IMR-90 (cell line): ENCODE results near the gene TECTA. TPM values are rescaled to one million over a fixed set of nuclear protein-coding genes. Genes with fewer than 3 reads are reported as not detected.

Experiments used
- ATAC-seq: fragments of 200-7000 bp; cut with Tn5 transposase; 2 replicates; pipeline ENCODE4 v1.9.1; 2020; ENCODE audit warnings: low read depth, mild to moderate bottlenecking, moderate library complexity
- BruUV-seq: library from RNA; stranded (reverse); fragments of 400-500 nt; replicated peaks from 2 replicates; lab custom pipeline; 2021; lab: Mats Ljungman, UMichigan
- CTCF ChIA-PET: fragments of 300-600 bp; formaldehyde crosslinking; extraction: SDS; loops from one replicate; lab custom pipeline; 2021; ENCODE audit warnings: antibody characterized with exemption; lab: Yijun Ruan, JAX
- POLR2A ChIA-PET: fragments of 300-600 bp; sonication (Branson Sonifier 250); formaldehyde crosslinking; loops from one replicate; lab custom pipeline; 2022; ENCODE audit warnings: antibody characterized with exemption; ENCODE audit not compliant: unreplicated experiment; lab: Charles Lee
- DNase-seq: peaks from one replicate; pipeline ENCODE4 v3.0.0; 2013
- H2AFZ ChIP-seq: replicated peaks from 2 replicates; pipeline ENCODE3; 2013; ENCODE audit warnings: low read length, mild to moderate bottlenecking; ENCODE audit not compliant: poor library complexity
- H2AK5ac ChIP-seq: 2 replicates; pipeline ENCODE4 v1.6.1; 2013; ENCODE audit warnings: low read depth, low read length, inconsistent platforms
- H2AK9ac ChIP-seq: replicated peaks from 2 replicates; pipeline ENCODE3; 2013; ENCODE audit warnings: mild to moderate bottlenecking, low read depth, low read length, moderate library complexity; ENCODE audit not compliant: poor library complexity
- H2BK120ac ChIP-seq: 2 replicates; pipeline ENCODE4 v1.6.1; 2013; ENCODE audit warnings: low read depth, low read length, inconsistent platforms
- H2BK15ac ChIP-seq: 3 replicates; pipeline ENCODE4 v1.6.1; 2013; ENCODE audit warnings: low read depth, low read length, inconsistent platforms
- H2BK20ac ChIP-seq: 2 replicates; pipeline ENCODE4 v1.6.1; 2013; ENCODE audit warnings: low read depth, mild to moderate bottlenecking, inconsistent platforms, low read length, moderate library complexity
- H2BK5ac ChIP-seq: 2 replicates; pipeline ENCODE4 v1.6.1; 2013; ENCODE audit warnings: mild to moderate bottlenecking, low read depth, low read length, inconsistent platforms; ENCODE audit not compliant: poor library complexity, severe bottlenecking
- H3K14ac ChIP-seq: replicated peaks from 2 replicates; pipeline ENCODE4 v1.6.1; 2013; ENCODE audit warnings: low read depth, low read length, inconsistent platforms
- H3K18ac ChIP-seq: 2 replicates; pipeline ENCODE4 v1.6.1; 2013; ENCODE audit warnings: low read depth, low read length, control low read depth
- H3K23ac ChIP-seq: 2 replicates; pipeline ENCODE4 v1.6.1; 2013; ENCODE audit warnings: low read depth, low read length, inconsistent platforms
- H3K27ac ChIP-seq: 2 replicates; pipeline ENCODE4 v1.5.1; 2013; ENCODE audit warnings: mild to moderate bottlenecking, control low read depth, low read length; ENCODE audit not compliant: insufficient read depth
- H3K27me3 ChIP-seq: 2 replicates; pipeline ENCODE4 v1.6.1; 2013; ENCODE audit warnings: low read length; ENCODE audit not compliant: control insufficient read depth, insufficient read depth
- H3K36me3 ChIP-seq: 2 replicates; pipeline ENCODE4 v1.6.1; 2013; ENCODE audit warnings: low read length, mixed read lengths; ENCODE audit not compliant: control insufficient read depth, insufficient read depth
- H3K4ac ChIP-seq: 2 replicates; pipeline ENCODE4 v1.6.1; 2013; ENCODE audit warnings: low read depth, low read length, inconsistent platforms
- H3K4me1 ChIP-seq: 2 replicates; pipeline ENCODE4 v1.6.1; 2013; ENCODE audit warnings: low read length, mixed read lengths; ENCODE audit not compliant: control insufficient read depth, insufficient read depth
- H3K4me2 ChIP-seq: 2 replicates; pipeline ENCODE4 v1.6.1; 2013; ENCODE audit warnings: low read depth, mild to moderate bottlenecking, control low read depth, low read length, moderate library complexity
- H3K4me3 ChIP-seq: 2 replicates; pipeline ENCODE4 v1.5.1; 2013; ENCODE audit warnings: low read depth, mild to moderate bottlenecking, control low read depth, low read length, moderate library complexity; ENCODE audit not compliant: insufficient read depth
- H3K56ac ChIP-seq: 2 replicates; pipeline ENCODE4 v1.6.1; 2013; ENCODE audit warnings: low read length, inconsistent platforms; ENCODE audit not compliant: insufficient read depth; ENCODE audit errors: extremely low read depth
- H3K79me1 ChIP-seq, 2 experiments: 2 replicates each; pipeline ENCODE4 v1.6.1; 2013; ENCODE audit warnings: low read length in 2 of 2, inconsistent platforms in 1 of 2, low read depth in 1 of 2
- H3K9ac ChIP-seq: 2 replicates; pipeline ENCODE4 v1.6.1; 2013; ENCODE audit warnings: low read depth, low read length, control low read depth
- H3K9me1 ChIP-seq: 2 replicates; pipeline ENCODE4 v1.6.1; 2013; ENCODE audit warnings: low read length, inconsistent platforms; ENCODE audit not compliant: insufficient read depth
- H3K9me3 ChIP-seq: 2 replicates; pipeline ENCODE4 v1.6.1; 2013; ENCODE audit warnings: low read length; ENCODE audit not compliant: control insufficient read depth, insufficient read depth
- H4K20me1 ChIP-seq: 2 replicates; pipeline ENCODE4 v1.6.1; 2013; ENCODE audit warnings: low read length, inconsistent platforms; ENCODE audit not compliant: insufficient read depth
- H4K5ac ChIP-seq: 2 replicates; pipeline ENCODE4 v1.6.1; 2013; ENCODE audit warnings: mild to moderate bottlenecking, low read depth, low read length, control low read depth
- H4K8ac ChIP-seq, 2 experiments: 2 replicates each; pipeline ENCODE4 v1.6.1; 2013; ENCODE audit warnings: low read depth in 2 of 2, low read length in 2 of 2, control low read depth in 1 of 2, inconsistent platforms in 1 of 2
- H4K91ac ChIP-seq: 2 replicates; pipeline ENCODE4 v1.6.1; 2013; ENCODE audit warnings: low read depth, low read length, inconsistent platforms; ENCODE audit not compliant: insufficient read depth
- ELK1 ChIP-seq: fragments of 150-350 bp; IDR thresholded peaks from 2 replicates; pipeline ENCODE4 v1.6.1; 2016; ENCODE audit warnings: low read depth, mild to moderate bottlenecking, low read length, moderate library complexity, borderline replicate concordance
- FOS ChIP-seq: fragments of 150-350 bp; IDR thresholded peaks from 2 replicates; pipeline ENCODE4 v1.6.1; 2016; ENCODE audit warnings: low read depth, low read length
- MAFK ChIP-seq: IDR thresholded peaks from 2 replicates; pipeline ENCODE4 v1.6.1; 2012; ENCODE audit warnings: low read depth, low read length, improper control_type of control experiment
- WGBS, 2 experiments: methylation state at CpG; one replicate each; pipeline versions ENCODE4 v1.1.5 to v1.1.7; 2013; ENCODE audit warnings: missing lambda C conversion rate in 2 of 2; ENCODE audit not compliant: insufficient read length in 1 of 2; ENCODE audit errors: extremely low coverage in 2 of 2; 5-methylcytosine and 5-hydroxymethylcytosine counted together
- dilution Hi-C: fragments of 300-500 bp; cut with HindIII; formaldehyde crosslinking; loops from one replicate; pipeline ENCODE4 v1.14.3; 2018; ENCODE audit warnings: low sequenced_read_pairs; ENCODE audit not compliant: unreplicated experiment
- in situ Hi-C: fragments of 300-500 bp; cut with MboI; formaldehyde crosslinking; loops from 3 replicates; pipeline ENCODE4 v1.14.3; 2019; ENCODE audit warnings: low sequenced_read_pairs, inconsistent platforms, mixed read lengths
- intact Hi-C: fragments of 100-400 bp; cut with micrococcal nuclease; formaldehyde crosslinking; loops from 2 replicates; pipeline ENCODE4 v1.10.0; 2022
- polyA plus RNA-seq, 3 experiments: library from polyadenylated mRNA; depleted of rRNA; stranded (reverse); fragments of >200 nt; gene quantifications; 2 replicates each; pipeline ENCODE4 v1.2.3, GENCODE V29; 2012; ENCODE audit warnings: low replicate concordance in 1 of 3
- total RNA-seq: library from RNA; depleted of rRNA; stranded (reverse); fragments of >200 nt; gene quantifications from 2 replicates; pipeline ENCODE4 v1.2.3, GENCODE V29; 2012

The TECTA gene
- total and polyA plus RNA-seq, 2 of the 4 experiments (the other 2 are of a cell fraction) = 0.17 to 0.18 TPM

- H3K9me3 ChIP-seq = no peaks in the 10 kb centered on the region
- H3K9ac ChIP-seq = no peak overlapping the region
- no peak overlapping the region for H2AK5ac ChIP-seq
- no peak for DNase-seq
- no peak overlapping the region for H3K56ac ChIP-seq
- no peak overlapping the region for H2BK120ac ChIP-seq
- peaks cover 13% of the 10 kb centered on the region for H3K36me3 ChIP-seq
- H4K8ac ChIP-seq = no peak overlapping the region
- no TSS peak for BruUV-seq
- H3K18ac ChIP-seq = no peak overlapping the region
- H3K14ac ChIP-seq = no peak overlapping the region
- no peak overlapping the region for H3K27ac ChIP-seq
- H2BK15ac ChIP-seq = no peak overlapping the region
- no peak for TF ChIP-seq ELK1
- no peak for TF ChIP-seq FOS
- no peak for TF ChIP-seq MAFK
- in situ Hi-C loops = no loop called here
- no peaks in the 10 kb centered on the region for H3K27me3 ChIP-seq
- WGBS, 2 experiments = 100% methylated on average over 1 of the region's 2 CpGs; no CpG with 5 or more reads in 1 of the 2 experiments
- intact Hi-C loops = no loop called here
- H2AK9ac ChIP-seq = no peak overlapping the region
- no peak overlapping the region for H2BK20ac ChIP-seq
- dilution Hi-C loops = no loop called here
- no peak for ATAC-seq
- H3K4ac ChIP-seq = no peak overlapping the region
- no peaks in the 10 kb centered on the region for H3K79me1 ChIP-seq
- H3K4me3 ChIP-seq = no peak overlapping the region
- H3K9me1 ChIP-seq = no peaks in the 10 kb centered on the region
- no peak overlapping the region for H3K4me2 ChIP-seq
- ChIA-PET CTCF (interaction anchor here (1.2 kb wide), 1 partner anchor 10 kb away, joined by 3 read pairs; no protein-coding TSS in a partner anchor), POLR2A (no interaction called here)
- no peaks in the 10 kb centered on the region for H3K4me1 ChIP-seq
- H4K5ac ChIP-seq = no peak overlapping the region
- H2AFZ ChIP-seq = no peak overlapping the region
- no peak overlapping the region for H4K91ac ChIP-seq
- H3K23ac ChIP-seq = no peak overlapping the region
- H2BK5ac ChIP-seq = no peak overlapping the region
- H4K20me1 ChIP-seq = no peaks in the 10 kb centered on the region
Observed at GRCh38 chr11:121054266-121054665, 46.8 kb upstream of the TECTA start.
